Activated T-cell treated with anti-CD3 and anti-CD28 coated beads for 24 hours (primary cell): ENCODE measurements around the gene KIF3A.
"Not testable (repeated sequence)": the region's sequence is repeated elsewhere in the genome, so short reads cannot be mapped to it uniquely, and the experiment has no call there.

Source experiments
- DNase-seq: peaks from one replicate; pipeline ENCODE4 v3.0.0-alpha.2; 2020; ENCODE audit warnings: low read depth

The KIF3A gene

DNA sequence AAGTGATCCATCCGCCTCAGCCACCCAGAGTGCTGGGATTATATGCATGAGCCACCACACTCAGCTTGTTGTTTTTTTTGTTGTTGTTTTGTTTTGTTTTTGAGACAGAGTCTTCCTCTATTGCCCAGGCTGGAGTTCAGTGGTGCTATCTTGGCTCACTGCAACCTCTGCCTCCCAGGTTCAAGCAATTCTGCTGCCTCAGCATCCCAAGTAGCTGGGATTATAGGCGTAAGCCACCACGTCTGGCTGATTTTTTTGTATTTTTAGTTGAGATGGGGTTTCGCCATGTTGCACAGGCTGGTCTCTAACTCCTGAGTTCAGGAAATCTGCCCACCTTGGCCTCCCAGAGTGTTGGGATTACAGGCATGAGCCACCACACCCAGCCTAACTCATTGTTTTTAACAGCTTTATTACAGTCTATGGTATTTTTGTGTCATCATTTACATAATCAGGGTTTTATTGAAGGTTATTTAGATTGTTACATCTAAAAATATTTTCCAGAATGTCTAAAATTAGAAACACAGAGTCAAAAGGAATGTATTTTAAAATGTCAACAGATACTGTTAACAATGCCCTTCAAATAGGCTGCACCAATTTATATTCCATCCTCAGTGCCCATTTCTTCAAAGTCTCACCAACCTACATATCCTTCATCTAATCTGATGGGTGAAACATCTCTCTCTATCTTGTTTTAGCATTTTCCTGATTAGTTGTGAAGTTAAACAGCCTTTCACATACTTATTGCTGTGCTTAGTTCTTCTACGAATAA, 18.6 kb downstream of the KIF3A start:
- no peak for DNase-seq

DNA sequence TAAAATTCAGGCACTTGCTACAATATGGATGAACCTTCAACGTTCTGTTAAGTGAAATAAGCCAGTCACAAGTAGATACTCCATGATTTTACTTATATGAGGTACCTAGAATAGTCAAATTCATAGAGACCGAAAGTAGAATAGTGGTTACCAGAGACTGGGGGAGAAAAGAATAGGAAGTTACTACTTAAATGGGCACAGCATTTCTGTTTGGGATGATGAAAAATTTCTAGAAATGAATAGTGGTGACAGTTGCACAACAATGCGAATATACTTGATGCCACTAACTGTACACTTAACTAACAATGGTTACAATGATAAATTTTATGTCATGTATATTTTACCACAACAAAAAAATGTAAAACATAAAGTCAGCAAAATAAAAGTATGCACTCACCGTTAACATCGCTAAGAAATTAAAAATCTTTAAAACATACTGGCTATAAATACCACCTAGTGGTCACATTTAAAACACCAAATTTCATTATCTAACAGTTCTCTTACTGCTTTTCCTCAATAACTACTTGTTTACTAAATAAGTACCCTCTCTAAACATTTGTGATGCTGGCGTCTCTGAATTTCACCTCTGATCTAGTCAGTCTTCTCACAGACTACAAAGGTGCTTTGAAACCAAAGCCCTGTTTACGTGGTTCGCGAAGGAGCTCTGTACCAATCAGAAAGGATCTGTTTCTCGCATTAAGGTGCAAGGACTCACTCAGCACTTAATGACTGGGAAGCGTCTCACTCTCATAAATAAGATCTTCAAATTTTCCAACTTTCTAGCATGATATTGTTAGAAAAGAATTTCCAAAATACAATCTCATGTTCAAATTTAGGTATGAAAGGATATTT, 22.7 kb downstream of the KIF3A start:
- no peak for DNase-seq

DNA sequence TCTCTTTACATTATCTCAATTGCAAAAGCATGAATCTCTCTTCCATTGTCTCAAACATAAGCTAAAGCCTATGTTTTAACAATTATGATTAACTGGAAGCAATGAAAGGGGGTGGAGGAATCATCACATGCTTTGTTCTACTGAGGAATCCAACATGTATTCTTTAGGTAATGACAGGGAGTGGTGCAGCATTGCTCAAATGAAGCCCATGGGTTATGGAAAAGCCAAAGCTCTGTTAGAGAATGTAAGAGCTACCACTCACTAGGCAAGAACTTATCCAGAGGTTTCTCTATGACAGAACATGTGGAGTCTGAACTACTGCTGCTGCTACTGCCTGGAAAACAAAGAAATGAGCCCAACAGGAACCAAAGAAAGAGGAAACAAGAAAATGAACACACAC, 28.7 kb downstream of the KIF3A start:
- no peak for DNase-seq

DNA sequence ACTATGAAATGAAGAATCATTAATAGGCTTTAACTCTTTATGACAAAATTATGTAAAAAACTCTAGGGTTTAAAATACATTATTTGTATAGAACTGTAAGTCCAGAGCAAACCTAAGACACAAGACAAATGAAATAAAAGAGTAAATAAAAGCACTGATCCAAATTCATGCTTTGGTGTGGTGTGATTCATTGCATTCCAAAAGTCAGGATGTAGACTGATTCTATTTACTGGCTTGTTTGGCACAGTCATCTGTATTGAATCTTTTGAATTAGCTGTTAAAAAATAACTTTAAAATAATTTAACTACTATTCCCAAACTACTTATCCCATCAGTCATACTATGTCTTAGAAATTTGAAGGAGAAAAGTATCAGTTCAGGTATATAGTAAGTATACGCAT, 32.5 kb downstream of the KIF3A start:
- DNase-seq: no peak

DNA sequence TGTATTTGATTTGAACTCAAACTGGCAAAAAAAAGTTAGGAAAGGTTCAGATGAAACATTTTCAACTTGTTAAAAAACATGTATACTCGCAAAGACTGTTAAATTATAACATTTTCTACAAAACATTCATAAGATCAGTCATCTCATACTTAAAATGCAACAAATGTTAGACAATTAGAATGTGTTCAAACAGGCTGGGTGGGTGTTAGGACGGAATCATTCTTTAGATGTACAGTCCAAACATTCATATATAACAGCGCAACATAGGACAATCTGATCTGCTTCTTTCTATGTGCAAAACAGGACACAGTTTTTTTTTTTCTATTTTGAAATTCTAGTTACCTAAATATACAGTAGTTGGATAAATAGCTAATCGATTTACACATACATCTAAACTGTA, 41.4 kb downstream of the KIF3A start:
- DNase-seq: no peak

DNA sequence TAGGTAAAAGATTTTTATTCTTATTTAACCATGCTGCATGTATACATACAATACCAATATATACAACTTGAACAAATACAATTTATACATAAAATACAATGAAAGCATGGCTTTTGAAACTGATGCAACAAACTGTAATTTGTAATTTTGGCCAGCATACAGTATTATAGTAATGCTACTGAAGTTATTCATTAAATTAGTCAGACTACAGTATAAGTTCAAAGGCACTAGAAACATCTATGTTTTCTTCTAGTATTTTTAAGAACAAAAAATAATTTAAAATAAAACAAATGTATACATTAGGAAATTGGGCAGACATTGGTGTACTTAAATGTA, 44.7 kb downstream of the KIF3A start:
- no peak for DNase-seq

DNA sequence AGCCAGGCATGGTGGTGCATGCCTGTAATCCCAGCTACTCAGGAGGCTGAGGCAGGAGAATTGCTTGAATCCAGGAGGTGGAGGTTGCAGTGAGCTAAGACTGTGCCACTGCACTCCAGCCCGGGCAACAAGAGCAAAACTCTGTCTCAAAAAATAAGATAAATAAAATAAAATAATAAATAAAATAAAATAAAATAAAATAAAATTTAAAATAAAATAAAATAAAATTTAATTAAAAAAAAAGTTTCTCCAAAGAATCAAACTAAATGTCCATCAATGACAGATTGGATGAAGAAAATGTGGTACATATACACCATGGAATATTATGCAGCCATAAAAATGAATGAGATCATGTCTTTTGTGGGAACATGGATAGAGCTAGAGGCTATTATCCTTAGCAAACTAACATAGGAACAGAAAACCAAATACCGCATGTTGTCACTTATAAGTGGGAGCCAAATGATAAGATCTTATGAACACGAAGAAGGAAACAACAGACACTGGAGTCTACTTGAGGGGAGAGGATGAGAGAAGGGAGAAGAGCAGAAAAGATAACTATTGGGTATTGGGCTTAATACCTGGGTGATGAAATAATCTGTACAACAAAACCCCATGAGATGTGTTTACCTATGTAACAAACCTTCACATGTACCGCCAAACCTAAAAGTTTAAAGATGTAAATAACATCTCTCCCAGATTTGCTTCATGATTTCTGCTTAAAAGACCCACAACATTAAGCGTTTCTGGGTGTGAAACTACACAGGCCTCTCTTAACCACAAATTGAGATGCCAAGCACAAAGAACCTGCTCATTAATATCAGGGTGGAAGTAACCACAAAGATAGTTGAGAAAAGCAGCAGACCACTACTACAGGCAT, 45.4 kb downstream of the KIF3A start:
- DNase-seq: not testable (repeated sequence)

DNA sequence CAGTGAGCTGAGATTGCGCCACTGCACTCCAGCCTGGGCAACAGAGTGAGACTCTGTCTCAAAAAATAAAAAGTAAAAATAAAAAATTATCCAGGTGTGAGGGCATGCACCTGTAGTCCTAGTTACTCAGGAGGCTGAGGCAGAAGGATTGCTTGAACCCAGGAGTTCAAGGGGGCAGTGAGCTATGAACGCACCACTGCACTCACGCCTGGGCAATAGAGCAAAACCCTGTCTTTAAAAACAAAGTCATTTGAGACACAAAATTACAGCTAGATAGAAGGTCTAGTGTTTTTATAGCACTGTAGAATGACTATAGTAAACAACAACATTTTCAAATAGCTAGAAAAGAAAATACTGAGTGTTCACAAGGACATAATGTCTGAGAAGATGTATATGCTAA, 47.2 kb downstream of the KIF3A start:
- no peak for DNase-seq

DNA sequence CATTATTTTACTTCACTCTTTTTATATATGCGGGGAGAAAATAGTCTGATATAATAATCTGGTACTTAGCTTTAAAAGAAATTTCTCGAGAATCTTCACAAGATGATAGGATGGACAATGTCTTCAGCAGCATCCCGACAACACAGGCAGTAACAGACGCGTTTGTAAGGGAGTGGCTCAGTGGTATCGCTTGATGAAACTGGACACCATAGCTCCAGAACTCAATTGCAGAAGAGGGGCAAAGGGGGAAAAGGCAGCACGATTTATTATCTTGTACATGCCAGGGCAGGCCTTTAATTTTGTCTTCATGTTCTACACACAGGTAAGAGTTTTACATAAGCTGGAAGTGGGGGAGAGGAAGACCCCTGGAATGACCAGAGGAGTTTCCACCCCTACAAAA, 47.8 kb downstream of the KIF3A start:
- DNase-seq: no peak

DNA sequence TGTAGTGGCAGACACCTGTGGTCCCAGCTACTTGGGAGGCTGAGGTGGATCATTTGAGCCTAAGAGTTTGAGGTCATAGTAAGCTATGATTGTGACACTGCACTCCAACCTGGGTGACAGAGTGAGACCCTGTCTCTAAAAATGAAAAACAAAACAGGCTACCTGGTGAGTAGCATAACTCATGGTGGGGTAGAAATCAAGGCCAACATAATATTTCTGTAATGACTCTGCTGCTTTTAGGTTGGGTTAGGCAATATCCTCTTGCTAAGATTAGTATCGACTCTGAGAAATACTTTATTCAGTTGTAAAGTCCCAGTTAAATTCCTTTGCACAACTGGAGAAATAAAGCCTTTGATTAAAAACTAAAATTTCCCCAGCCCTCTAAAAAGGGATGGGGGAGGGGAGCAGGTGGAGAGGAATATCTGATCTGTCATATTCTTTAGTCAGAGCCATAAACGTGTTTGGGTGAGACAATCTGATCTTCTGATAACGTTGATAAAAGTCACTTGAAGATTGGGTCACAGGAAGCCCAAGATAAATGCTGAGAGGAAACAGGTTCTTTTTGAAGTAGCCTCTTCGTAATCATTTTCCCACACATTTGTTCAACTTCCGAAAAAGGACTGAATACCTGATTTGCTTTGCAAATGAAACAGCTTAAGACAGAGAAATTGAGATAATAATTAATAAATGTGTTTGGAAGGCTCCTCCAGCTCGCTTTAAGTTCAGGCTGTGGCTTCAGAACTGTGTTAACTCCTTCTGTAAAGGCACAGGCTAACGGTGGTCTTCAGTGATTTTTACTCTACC, 48.6 kb downstream of the KIF3A start:
- DNase-seq: peak; percentile 26

DNA sequence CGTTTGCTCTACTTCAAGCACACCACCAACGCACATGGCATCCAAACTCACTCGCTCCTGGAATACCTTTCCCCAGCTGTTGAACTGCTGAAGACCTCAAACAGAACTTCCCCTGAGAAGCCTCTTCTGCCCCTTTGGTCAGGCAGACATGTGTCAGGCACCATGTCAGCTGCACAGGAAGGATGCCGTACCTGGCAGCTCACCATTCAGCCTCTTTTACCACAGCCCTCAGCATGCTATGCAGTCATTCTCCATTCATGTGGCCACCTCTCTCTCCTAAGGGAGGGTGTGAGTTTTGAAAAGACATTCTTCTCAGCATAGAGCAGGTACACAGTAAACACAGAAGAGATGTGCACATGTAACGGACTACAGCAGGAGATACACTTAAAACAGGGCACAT, 49.4 kb downstream of the KIF3A start:
- DNase-seq: no peak

DNA sequence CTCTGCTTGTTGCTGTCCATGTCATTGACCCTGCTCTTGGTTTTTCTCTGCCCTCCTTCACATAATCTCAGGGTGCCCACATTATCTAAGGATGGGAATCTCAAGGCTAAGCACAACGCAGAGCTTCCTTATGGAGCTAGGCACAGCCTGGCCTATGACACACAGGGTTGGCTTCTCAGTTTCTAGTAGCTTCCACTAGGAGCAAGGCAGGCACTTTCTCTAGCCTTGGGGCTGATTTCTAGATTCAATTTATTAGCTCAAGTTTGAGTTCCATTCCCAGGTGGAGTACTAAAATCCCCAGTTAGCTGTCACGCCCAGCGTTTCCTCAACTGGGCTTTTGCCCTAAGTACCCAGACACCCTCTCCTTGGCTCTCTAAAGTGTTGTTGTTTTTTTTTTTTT, 51.2 kb downstream of the KIF3A start:
- no peak for DNase-seq

DNA sequence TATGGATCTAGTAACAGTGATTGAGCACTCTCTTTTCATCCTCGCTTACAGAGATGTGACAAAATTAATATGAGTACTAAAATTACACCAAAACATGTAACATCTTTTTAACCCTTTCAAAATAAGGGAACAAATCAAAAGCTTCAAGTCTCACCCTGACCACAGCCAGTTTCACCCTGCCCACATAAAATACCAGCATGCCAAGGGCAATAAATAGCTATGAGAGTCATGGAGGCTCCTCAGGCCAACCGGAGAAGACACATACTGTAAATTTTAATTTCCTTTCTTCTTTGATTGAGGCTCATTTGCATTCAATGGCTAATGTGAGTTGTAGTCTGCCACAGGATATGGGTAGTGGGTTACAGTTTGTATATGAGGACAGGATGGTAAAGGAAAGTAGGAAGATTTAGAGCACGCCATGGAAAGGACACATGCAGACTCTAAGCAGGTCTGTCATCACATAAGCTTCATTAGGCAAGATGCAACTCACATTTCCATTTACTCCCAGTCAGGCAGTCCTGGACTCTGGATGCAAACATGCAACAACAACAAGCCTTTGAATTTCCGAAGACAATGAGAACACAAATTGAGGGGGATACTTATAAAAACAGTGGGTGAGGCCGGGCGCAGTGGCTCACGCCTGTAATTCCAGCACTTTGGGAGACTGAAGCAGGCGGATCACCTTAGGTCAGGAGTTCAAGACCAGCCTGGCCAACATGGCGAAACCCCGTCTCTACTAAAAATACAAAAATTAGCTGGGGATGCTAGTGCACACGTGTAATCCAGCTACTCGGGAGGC, 52.2 kb downstream of the KIF3A start:
- no peak for DNase-seq

DNA sequence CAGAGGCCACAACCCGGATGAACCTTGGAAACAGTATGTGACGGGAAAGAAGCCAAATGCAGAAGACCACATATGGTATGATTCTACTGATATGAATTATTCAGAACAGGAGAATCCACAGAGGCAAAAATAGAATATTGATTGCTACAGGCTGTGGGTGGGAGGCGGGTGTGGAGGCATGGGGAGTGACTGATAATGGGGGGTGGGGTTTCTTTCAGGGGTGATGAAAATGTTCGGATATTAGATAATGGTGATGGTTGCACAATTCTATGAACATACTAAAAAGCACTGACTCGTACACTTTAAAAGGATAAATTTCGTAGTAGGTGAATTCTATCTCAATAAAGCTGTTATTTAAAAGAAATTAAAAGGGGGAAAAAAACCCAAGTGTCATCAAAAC, 52.9 kb downstream of the KIF3A start:
- no peak for DNase-seq

DNA sequence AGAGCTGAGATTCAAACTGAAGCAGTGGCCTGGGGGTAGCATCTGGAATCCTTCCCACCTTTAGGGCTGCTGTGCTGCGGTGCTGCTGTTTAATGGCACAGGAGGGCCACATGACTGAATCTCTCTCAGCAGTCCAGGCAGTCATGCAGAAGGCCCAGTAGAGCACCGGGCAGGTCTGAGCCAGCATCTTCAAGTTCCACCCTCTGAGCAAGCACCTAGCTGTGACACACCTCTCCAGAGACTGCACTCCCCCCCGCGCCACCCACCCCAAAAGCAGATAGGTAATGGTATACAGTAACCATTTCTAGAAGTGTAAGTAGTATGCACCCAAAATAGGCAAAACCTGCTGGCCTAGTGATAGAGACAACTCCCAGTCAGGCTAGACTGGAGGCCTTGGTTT, 55.4 kb downstream of the KIF3A start:
- no peak for DNase-seq

DNA sequence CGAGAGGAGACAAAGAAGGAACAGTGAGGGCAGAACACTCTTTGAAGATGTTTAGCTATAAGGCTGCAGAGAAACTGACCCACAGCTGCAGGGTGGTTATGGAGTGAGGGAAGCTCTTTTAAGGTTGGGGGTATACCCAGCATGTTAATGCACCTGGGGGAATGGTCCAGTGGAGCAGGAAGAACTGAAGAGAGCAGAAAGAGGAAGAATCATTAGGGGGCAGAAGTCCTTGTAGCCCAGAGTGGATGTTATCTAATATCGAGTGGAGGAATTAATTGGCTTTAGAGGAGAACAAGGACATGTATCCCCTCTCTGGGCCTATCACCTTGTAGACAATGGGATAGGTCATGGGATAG, 55.9 kb downstream of the KIF3A start:
- no peak for DNase-seq

DNA sequence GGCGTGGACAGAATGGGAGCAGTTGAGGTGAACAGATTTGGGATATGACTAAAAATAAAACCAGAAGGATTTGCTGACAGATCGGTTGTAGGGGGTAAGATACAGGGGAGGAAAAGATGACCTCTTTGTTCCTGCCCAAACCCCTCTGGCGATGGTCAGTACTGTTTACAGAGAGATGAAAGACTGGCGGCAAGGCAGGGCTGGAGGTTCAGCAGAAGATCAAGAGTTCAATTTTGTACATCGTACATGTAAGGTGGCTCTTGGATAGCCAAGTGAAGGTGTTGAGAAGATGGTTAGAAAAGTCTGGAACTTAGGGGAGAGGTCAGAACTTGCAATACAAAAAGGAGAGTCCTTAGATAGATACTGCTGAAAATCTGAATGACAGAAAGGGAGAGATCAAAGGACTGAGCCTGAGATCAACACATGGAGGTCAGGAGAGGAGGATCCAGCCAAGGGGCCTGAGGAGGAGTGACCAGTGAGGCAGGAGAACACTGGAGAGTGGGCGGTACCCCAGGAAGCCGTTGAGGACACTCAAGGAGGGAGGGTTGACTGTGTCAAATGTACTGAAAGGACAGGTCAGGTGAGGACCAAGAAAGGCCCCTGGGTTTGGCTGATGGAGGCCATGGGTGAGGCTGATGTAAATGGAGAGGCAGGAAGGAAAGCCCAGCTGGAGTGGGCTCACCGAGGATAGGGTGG, 56.4 kb downstream of the KIF3A start:
- DNase-seq: no peak

DNA sequence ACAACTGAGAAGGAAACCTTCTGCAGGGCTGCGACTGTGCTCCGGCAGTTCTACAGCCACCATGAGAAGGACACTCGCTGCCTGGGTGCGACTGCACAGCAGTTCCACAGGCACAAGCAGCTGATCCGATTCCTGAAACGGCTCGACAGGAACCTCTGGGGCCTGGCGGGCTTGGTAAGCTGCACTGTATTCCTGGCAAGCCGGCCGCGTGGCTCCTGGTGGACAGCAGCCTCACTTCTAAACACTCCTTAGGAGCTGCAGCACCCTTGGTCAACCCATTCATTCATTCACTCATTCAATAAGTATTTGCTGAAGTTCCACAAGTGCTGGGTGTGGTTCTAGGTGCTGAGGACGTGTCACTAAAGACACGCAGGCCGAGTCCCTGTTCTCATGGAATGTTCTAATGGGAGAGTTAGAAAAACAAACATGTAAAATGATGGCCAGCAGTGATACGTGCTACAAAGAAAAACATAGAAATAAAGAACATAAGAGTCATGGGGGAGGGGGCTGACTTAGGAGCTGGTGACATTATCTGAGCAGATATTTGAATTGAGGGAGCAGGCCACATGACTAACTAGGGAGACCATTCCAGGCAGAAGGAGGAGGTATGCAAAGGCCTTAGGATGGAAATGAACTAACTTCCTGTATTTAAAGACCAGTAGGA, 57.5 kb downstream of the KIF3A start:
- DNase-seq: no peak

DNA sequence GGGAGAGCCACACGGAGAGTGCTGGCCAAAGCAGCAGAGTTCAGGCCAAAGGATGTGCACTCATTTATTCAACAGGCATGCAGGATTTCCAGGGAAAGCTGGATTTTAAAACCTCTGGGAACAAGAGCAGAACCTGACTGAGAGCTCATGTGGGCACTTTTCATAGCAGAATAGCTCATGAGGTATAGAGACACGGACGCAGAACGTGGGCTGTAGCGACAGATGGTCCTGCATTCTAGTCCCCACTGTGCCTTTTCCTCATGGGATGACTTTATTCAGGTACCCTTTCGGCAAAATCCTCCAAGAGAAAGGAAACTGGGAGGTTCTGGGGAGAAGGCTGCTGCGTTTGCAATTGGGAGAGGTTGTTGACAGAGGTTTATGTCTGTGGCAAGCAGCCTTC, 58.2 kb downstream of the KIF3A start:
- DNase-seq: no peak

DNA sequence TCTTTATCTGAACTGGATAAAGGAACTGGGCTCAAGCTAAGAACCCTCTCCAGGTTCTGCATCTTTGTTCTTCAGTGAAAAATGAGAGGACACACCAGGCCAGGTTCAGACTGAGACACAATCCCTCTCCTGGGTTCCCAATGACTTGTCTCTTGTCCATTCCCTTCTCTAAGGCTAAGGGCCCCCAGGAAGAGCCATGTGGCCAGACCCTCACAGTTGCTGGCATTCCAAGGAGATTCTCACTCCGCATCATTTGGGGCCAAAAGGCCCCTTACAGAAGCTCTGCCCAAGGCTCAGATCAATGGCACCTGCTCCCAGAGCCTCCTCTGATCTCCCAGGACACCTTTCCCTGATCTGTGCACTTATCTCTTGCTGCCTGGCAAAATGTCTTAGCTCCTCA, 58.6 kb downstream of the KIF3A start:
- DNase-seq: no peak
